Upper lobe of left lung (tissue), 6 donors: ENCODE measurements around the gene PROSER2. TPM values are rescaled to one million over a fixed set of nuclear protein-coding genes. Genes with fewer than 3 reads are reported as not detected.
A peak's percentile ranks its signal among the peaks of the same experiment; 100 is the strongest.

Source experiments
- ATAC-seq, 2 donors: fragments of 200-7000 bp; cut with Tn5 transposase; one replicate each; pipeline ENCODE4 v1.9.1; 2022; ENCODE audit warnings: mild to moderate bottlenecking in 2 of 2, moderate library complexity in 2 of 2; ENCODE audit not compliant: low FRiP score in 2 of 2
- DNase-seq, 2 donors: peaks; one replicate each; pipeline ENCODE4 v3.0.0-alpha.2; 2019 to 2020
- H3K27ac ChIP-seq, 4 donors: fragments of 200-600 bp; sonication (generic); one replicate each; pipeline ENCODE4 v1.5.1; 2016 to 2019
- H3K27me3 ChIP-seq, 4 donors: fragments of 200-600 bp; sonication (generic); one replicate each; pipeline ENCODE4 v1.5.1; 2017 to 2019
- H3K36me3 ChIP-seq, 4 donors: fragments of 200-600 bp; sonication (generic); one replicate each; pipeline ENCODE4 v1.5.1; 2016 to 2019
- H3K4me1 ChIP-seq, 4 donors: fragments of 200-600 bp; sonication (generic); one replicate each; pipeline ENCODE4 v1.5.1; 2018 to 2019
- H3K4me3 ChIP-seq, 4 donors: fragments of 200-600 bp; sonication (generic); one replicate each; pipeline ENCODE4 v1.5.1; 2017 to 2019; ENCODE audit warnings: mild to moderate bottlenecking in 2 of 4, moderate library complexity in 1 of 4
- H3K9me3 ChIP-seq, 4 donors: fragments of 200-600 bp; sonication (generic); one replicate each; pipeline ENCODE4 v1.5.1; 2018 to 2019
- EP300 ChIP-seq, 4 donors: sonication (generic); formaldehyde crosslinking; IDR thresholded peaks; one replicate each; pipeline ENCODE4 v1.5.1; 2017; ENCODE audit warnings: antibody characterized with exemption in 4 of 4, control low read depth in 2 of 4
- POLR2A ChIP-seq, 4 donors: fragments of 450-650 bp; IDR thresholded peaks; one replicate each; pipeline ENCODE4 v1.5.1; 2016 to 2017; ENCODE audit warnings: antibody characterized with exemption in 4 of 4, mild to moderate bottlenecking in 2 of 4
- POLR2AphosphoS5 ChIP-seq, 2 donors: sonication (generic); formaldehyde crosslinking; IDR thresholded peaks; one replicate each; pipeline ENCODE4 v1.5.1; 2017; ENCODE audit warnings: antibody characterized with exemption in 2 of 2
- WGBS, 2 donors: methylation state at CpG; one replicate each; pipeline ENCODE4 v1.1.5; 2017 to 2018; 5-methylcytosine and 5-hydroxymethylcytosine counted together
- total RNA-seq, 6 donors: library from RNA; depleted of rRNA in 4 of 6; stranded (reverse); fragments of >200 nt in 4 of 6; gene quantifications; one replicate each; pipeline versions ENCODE4 v1.1.0 to v1.2.1, GENCODE V29; 2016 to 2021
- TF ChIP-seq, protein P1 (sequence below), 6 experiments: fragments of 450-650 bp in 4 of 6; fragments of 200-600 bp in 2 of 6; sonication (generic) in 2 of 6; IDR thresholded peaks; one replicate each; pipeline ENCODE4 v1.5.1; 2016 to 2019; ENCODE audit warnings: antibody characterized with exemption in 6 of 6
- donor health status: DM: no; HTN: no; CAD: no; lungs with moderate emphysema.
- donor health status: DM: no; HTN: yes; CAD: no; lungs with severe emphysema.

PROSER2 gene
- total RNA-seq, 6 donors from 2014 or later: 19.8 to 64.5 (median 24.7) TPM

DNA sequence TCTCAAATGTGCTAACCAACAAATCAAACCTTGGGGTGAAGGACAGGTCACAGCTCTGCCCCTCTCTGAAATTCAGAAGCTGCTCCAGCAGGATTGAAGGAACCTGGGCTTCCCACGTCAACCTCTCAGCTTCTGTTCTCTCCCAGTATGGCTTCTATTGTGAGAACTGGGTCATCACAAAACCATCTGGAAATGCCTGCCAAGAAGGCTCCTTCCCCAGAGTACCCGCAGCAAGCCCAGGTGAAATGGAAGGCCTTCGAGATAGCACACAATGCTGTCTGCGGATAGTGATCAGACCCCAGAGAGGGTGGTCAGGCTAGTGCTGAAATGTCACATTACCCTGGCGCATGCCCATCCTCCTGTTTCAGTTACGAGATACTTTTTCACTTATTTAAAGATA is 16.4 kb upstream of the PROSER2 start:
- Histone ChIP-seq H3K4me3 (no peak overlapping the region), H3K36me3 (no peaks in the 10 kb centered on the region), H3K4me1 (peaks cover 0 to 8% (median 0%) of the 10 kb centered on the region in 4 donors), H3K9me3 (no peaks in the 10 kb centered on the region), H3K27me3 (no peaks in the 10 kb centered on the region), H3K27ac (no peak overlapping the region)
- no peak for DNase-seq
- no peak for ATAC-seq
- TF ChIP-seq, protein P1, sequence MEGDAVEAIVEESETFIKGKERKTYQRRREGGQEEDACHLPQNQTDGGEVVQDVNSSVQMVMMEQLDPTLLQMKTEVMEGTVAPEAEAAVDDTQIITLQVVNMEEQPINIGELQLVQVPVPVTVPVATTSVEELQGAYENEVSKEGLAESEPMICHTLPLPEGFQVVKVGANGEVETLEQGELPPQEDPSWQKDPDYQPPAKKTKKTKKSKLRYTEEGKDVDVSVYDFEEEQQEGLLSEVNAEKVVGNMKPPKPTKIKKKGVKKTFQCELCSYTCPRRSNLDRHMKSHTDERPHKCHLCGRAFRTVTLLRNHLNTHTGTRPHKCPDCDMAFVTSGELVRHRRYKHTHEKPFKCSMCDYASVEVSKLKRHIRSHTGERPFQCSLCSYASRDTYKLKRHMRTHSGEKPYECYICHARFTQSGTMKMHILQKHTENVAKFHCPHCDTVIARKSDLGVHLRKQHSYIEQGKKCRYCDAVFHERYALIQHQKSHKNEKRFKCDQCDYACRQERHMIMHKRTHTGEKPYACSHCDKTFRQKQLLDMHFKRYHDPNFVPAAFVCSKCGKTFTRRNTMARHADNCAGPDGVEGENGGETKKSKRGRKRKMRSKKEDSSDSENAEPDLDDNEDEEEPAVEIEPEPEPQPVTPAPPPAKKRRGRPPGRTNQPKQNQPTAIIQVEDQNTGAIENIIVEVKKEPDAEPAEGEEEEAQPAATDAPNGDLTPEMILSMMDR (IDR thresholded peaks at IDR 0.05): no peak
- TF ChIP-seq EP300 (IDR thresholded peaks at IDR 0.05) (no peak), POLR2A (IDR thresholded peaks at IDR 0.05) (no peak), POLR2AphosphoS5 (IDR thresholded peaks at IDR 0.05) (no peak)
- 91 to 97% methylated on average over 6 of the region's 6 CpGs for WGBS, 2 donors

DNA sequence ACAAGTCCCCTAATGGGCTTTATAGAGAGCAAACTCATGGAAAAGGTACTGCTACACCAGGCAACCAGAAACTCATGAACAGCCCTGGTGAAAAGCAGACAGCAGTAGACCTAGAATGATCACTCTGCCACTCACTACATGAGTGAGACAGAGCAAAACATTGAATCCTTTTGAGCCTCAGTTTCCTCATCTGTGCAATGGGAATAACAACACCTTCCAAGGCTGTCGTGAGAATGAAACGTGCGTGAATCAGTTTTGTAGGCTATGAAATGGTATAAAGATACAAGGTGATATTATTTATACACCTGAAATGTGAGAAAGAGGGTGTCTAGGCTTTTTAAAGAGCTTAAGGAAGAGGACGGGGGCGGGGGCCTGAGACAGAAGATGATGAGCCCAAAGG is 14.3 kb upstream of the PROSER2 start:
- H3K4me1 ChIP-seq: peaks cover 0 to 8% (median 0%) of the 10 kb centered on the region in 4 donors
- no peaks in the 10 kb centered on the region for H3K36me3 ChIP-seq
- no peak overlapping the region for H3K27ac ChIP-seq
- no peak for ATAC-seq
- no peaks in the 10 kb centered on the region for H3K27me3 ChIP-seq
- DNase-seq: no peak
- H3K9me3 ChIP-seq: no peaks in the 10 kb centered on the region
- TF ChIP-seq POLR2AphosphoS5 (IDR thresholded peaks at IDR 0.05): no peak
- TF ChIP-seq POLR2A (IDR thresholded peaks at IDR 0.05): no peak
- TF ChIP-seq, protein P1 (IDR thresholded peaks at IDR 0.05): no peak
- TF ChIP-seq EP300 (IDR thresholded peaks at IDR 0.05): no peak
- 95 to 97% methylated on average over 5 of the region's 5 CpGs for WGBS, 2 donors
- no peak overlapping the region for H3K4me3 ChIP-seq

DNA sequence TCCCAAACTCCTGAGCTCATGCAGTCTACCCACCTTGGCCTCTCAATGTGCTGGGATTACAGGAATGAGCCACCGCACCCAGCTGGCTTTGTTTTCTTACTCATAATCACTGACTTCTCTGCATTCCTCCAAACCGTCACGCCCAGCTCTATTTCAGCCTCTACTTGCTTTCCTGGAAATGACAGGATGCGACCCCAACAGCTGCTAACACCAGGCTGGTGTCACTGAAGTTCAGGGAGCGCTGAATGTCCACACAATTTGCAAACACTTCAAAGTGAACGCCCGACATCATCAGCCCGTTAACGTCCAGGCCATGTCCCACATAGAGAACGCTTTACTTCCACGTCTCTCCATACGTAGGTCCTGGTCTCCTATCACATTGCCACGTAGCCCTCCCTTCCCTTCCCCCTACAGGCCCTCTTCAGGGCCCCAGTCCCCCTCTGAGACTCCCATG is 12.8 kb upstream of the PROSER2 start:
- no peak overlapping the region for H3K27ac ChIP-seq
- WGBS, 2 donors: 46 to 59% methylated on average over 13 of the region's 13 CpGs
- ATAC-seq: peak in 1 of 2 donors; percentile 34
- DNase-seq: no peak
- no peaks in the 10 kb centered on the region for H3K36me3 ChIP-seq
- H3K9me3 ChIP-seq: no peaks in the 10 kb centered on the region
- no peaks in the 10 kb centered on the region for H3K27me3 ChIP-seq
- H3K4me1 ChIP-seq: peaks cover 0 to 10% (median 7%) of the 10 kb centered on the region in 4 donors
- H3K4me3 ChIP-seq: no peak overlapping the region
- TF ChIP-seq EP300 (IDR thresholded peaks at IDR 0.05) (no peak), POLR2A (IDR thresholded peaks at IDR 0.05) (no peak), POLR2AphosphoS5 (IDR thresholded peaks at IDR 0.05) (peak; percentile 24 to 39)
- TF ChIP-seq, protein P1 (IDR thresholded peaks at IDR 0.05): no peak

DNA sequence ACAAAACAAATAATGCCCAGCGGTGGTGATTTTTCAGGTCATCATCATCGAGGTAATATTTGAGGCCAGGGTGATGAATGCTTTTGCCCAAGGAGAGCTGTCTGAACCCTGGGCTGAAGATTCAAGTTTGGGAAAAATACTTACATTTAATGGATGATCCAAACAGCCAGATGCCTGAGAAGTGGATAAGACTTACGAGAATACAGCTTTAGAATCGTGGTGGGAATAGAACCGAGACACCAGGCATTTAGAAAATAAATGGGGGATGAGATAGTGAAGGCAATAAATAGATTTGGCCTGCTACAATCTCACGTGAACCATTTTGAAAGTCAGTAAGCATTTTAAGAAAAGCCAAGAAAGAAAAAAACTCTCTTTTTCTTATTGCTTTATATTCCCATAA is 12.2 kb upstream of the PROSER2 start:
- DNase-seq (no peak), ATAC-seq (no peak)
- Histone ChIP-seq H3K9me3 (no peaks in the 10 kb centered on the region), H3K4me3 (no peak overlapping the region), H3K4me1 (peaks cover 0 to 10% (median 7%) of the 10 kb centered on the region in 4 donors), H3K36me3 (no peaks in the 10 kb centered on the region), H3K27ac (no peak overlapping the region), H3K27me3 (no peaks in the 10 kb centered on the region)
- 86 to 90% methylated on average over 6 of the region's 6 CpGs for WGBS, 2 donors
- TF ChIP-seq POLR2A (IDR thresholded peaks at IDR 0.05) (no peak), POLR2AphosphoS5 (IDR thresholded peaks at IDR 0.05) (no peak), EP300 (IDR thresholded peaks at IDR 0.05) (no peak)
- TF ChIP-seq, protein P1 (IDR thresholded peaks at IDR 0.05): no peak

DNA sequence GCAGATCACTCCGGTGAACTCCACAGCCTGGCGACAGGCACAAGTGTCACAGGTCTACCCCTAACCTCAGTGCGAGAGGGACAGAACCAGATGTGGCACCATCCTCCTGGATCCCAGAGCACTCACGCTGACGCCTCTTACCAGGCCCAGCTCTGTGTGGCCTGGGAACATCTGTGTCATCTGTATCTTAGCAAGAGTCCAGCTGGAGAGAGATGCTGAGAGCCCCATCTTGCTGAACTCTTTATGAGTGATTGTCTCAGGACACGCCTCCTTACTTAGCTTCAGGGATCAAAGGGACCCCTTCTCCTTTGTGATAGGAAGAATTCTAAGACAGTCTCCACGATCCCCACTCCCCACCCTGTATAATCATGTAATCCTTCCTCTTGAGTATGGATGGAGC is 10.0 kb upstream of the PROSER2 start:
- Histone ChIP-seq H3K36me3 (no peaks in the 10 kb centered on the region), H3K4me3 (no peak overlapping the region), H3K4me1 (peaks cover 0 to 10% (median 6%) of the 10 kb centered on the region in 4 donors), H3K27me3 (no peaks in the 10 kb centered on the region), H3K9me3 (no peaks in the 10 kb centered on the region), H3K27ac (peak overlapping the region in 2 of 4 donors; percentile 9 to 33)
- DNase-seq: no peak
- no peak for TF ChIP-seq POLR2A (IDR thresholded peaks at IDR 0.05)
- TF ChIP-seq EP300 (IDR thresholded peaks at IDR 0.05): no peak
- TF ChIP-seq POLR2AphosphoS5 (IDR thresholded peaks at IDR 0.05): no peak
- TF ChIP-seq, protein P1 (IDR thresholded peaks at IDR 0.05): no peak
- 90 to 95% methylated on average over 2 to 7 of the region's 7 CpGs for WGBS, 2 donors
- ATAC-seq: peak in 1 of 2 donors; percentile 40
